GM18519 (cell line): ENCODE measurements around the gene MYL2.
"Not testable (repeated sequence)": the region's sequence is repeated elsewhere in the genome, so short reads cannot be mapped to it uniquely, and the experiment has no call there.

Source experiments
- ATAC-seq: cut with Tn5 transposase; IDR thresholded peaks from one replicate; pipeline ENCODE4 v1.9.1; 2021; ENCODE audit warnings: mild to moderate bottlenecking, moderate library complexity; ENCODE audit not compliant: unreplicated experiment, low FRiP score

Gene MYL2, protein sequence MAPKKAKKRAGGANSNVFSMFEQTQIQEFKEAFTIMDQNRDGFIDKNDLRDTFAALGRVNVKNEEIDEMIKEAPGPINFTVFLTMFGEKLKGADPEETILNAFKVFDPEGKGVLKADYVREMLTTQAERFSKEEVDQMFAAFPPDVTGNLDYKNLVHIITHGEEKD

DNA sequence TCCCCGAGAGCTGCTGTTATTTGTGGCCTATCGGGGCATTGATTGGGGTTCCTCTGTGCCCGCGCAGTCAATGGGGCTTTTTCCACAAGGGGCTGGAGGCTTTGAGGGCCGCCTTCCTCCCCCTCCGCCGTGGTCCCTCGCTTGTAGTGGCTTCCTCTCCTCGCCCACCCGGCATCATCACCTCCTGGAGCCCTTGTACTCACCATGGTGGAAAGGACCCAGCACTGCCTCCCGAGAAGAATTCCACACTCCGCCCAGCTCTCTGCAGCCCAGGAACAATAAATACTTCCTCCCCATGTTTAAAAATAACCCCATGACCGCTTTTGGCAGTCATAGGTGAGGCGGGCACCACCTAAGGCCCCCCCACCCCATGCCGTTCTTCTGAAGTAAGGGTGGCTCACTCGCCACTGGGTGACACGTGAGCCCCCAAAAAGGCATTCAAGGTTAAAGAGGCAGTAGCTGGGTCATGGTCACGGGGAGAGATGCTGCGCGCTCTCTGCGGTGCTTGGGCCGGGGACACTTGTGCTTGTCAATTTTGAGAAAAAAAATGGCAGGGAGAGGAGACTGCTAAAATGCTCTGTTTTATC lies at the start of gene MYL2:
MYL2 (minus strand) TSS at position 256 of the 587 bp plus-strand sequence; CDS start at position 206, 50 bp downstream.
- no peak for ATAC-seq

DNA sequence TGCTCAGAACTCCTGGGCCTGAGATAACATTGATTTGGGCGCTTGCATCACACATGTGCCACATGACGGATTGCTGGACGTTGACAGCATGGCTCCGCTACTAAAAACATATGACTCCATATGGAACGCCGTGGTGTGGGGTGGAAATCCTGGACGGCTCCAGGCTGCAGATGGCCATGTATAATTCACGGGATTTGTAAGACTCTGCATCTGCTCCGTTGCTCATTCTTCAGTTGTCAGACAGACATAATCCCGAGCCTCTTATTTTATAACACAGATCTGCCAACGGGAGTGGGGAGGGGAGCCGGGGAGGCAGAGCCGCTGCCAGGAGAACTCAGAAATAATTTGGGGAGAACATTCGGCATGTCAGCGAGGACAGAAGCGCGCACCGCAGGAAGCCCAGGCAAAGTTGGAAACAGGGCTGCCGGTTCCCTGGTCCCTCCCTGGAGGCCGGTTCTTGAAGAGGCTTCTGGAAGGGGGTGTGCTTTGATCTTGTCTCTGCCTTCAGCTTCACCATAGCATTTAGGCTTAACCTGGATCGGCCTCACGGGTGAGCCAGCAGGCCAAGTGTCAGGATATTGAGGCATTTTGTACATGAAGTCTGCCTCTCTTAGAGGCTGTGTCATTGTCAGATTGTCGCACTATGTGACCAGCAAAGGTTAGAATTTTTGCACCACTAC lies 45.8 kb upstream of the MYL2 start:
- ATAC-seq, result no peak

DNA sequence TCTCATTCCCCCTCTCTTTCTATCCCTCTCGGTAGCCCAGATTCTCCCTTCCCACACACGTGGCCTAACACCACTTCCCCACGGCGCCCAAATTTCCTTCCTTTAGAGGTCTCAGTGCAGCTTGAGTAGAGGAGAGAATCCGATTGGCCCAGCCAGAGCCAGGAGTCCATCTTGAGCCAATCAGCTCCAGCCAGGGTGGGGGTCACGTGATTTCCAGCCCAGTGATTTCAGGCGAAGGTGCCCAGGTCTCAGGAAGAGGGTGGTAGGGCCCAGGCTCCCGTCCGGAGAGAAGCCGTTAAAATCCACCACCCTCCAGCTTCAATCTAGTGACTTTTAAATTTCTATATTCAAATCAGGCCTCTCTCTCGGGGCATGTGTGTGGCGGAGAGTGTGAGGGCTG lies 45.2 kb upstream of the MYL2 start:
- no peak for ATAC-seq

DNA sequence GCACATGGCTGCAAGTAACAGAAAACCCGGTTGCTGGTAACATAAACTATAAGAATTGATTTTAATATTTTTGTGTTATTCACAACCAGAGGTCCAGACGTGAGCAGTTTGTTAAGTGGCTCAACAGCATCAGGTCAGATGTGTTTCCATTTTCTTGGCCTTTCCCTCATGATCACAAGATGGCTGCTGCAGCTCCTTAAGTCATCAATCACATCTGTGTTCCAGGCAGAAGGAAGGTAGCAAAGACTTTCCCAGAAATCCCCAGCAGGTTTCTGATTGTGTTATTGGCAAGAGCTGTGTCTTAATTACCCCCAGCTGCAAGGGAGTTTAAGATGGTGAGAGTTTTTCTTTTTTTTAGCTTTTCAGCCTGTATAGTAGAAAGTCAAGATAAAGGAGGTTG lies 40.4 kb upstream of the MYL2 start:
- no peak for ATAC-seq

DNA sequence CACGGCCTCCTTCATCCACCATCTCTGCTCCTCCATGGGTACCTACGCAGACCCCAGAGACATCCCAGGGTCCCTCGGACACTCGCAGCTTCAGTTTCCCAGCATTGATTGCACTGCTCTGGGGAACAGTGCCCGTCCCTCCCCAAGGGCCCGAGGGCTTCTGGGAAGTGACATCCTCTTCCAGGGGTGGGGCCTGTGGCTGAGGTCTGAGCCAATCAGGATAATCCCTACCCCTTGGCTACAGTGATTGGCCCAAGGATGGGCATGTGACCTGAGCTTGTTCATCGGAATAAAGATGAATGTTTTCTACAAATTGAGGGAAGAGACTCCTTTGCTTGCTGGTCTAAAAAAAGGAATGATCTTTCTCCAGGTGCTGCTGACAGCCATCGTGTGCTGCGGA lies 37.3 kb upstream of the MYL2 start:
- ATAC-seq, result no peak

DNA sequence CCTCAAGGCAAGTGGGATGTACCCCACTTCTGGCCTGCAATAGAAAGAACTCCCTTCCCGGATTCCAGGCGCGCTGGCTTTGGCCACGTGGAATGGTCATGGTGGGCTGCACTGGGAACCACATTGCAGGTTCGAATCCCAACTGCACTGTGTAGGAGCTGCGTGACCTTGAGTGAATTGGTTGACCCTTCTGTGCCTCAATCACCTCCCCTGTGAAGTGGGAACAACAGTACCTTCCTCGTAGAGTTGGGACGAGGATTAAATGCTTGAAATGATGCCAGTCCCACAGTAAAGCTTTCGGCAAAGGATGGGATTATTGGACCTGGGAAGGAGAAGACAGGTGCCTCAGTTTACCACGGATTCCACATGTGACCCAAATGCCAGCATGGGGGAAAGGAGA lies 36.8 kb upstream of the MYL2 start:
- ATAC-seq, result no peak

DNA sequence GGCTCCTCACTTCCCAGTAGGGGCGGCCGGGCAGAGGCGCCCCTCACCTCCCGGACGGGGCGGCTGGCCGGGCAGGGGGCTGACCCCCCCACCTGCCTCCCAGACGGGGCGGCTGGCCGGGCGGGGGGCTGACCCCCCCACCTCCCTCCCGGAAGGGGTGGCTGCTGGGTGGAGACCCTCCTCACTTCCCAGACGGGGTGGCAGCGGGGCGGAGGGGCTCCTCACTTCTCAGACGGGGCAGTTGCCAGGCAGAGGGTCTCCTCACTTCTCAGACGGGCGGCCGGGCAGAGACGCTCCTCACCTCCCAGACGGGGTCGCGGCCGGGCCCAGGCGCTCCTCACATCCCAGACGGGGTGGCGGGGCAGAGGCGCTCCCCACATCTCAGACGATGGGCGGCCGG lies 30.5 kb upstream of the MYL2 start:
- not testable (repeated sequence) for ATAC-seq

DNA sequence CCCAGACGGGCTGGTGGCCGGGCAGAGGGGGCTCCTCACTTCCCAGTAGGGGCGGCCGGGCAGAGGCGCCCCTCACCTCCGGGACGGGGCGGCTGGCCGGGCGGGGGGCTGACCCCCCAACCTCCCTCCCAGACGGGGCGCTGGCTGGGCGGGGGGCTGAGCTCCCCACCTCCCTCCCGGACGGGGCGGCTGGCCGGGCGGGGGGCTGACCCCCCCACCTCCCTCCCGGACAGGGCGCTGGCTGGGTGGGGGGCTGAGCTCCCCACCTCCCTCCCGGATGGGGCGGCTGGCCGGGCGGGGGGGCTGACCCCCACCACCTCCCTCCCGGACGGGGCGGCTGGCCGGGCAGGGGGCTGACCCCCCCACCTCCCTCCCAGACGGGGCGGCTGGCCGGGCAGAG lies 30.1 kb upstream of the MYL2 start:
- ATAC-seq, result not testable (repeated sequence)

DNA sequence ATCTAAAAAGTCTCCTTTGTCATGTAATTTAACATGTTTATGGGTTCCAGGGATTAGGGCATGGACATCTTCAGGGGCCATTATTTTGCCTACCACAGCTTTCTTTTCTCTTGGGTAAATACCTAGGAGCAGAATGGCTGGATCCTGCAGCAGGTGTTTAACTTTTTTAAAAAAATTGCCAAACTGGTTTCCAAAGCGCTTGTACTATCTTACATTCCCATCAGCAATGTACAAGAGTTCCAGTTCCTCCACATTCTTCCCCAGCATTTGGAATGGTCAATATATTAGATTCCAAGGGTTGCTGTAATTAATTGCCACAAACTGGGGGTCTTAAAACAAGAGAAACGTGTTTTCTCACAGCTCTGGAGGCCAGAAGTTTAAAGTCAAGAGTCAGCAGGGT lies 27.7 kb upstream of the MYL2 start:
- ATAC-seq, result no peak

DNA sequence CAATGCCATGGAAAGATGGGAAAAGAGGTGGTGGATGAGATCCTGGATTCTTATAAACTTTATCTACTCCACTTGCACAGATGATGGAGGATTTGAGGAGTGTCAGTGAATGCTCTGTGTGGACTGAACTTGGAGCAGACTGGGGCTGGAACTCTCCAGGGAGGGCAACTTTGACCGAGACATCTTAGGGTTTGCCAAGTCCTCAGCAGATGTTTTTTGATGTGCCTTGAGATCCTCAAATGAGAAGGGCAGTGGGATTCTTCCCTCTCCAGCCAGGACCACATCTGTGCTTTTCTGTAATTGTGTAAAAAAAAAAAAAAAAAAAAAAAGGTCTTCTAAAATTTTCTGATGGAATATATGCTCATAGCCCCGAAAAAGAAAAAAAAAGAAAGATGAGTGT lies 23.0 kb upstream of the MYL2 start:
- ATAC-seq, result no peak

DNA sequence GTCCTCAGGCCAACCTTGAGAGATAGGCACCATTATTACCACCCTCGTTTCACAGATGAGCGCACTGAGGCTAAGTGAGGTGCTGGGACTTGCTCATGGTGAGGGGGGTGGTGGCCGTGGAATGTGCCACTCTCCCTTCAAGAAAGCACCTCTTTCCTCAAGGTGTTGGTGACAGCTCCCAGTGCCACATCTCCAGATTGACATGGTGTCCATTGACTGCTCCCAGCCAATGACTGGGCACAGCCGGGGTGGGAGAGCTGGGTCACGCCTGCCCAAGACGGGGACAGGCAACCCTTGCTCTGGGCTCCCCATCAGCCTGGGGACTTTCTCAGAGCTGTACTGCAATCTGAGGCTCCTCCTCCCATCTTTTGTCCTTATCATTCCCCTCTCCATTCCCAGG lies 21.0 kb upstream of the MYL2 start:
- no peak for ATAC-seq

DNA sequence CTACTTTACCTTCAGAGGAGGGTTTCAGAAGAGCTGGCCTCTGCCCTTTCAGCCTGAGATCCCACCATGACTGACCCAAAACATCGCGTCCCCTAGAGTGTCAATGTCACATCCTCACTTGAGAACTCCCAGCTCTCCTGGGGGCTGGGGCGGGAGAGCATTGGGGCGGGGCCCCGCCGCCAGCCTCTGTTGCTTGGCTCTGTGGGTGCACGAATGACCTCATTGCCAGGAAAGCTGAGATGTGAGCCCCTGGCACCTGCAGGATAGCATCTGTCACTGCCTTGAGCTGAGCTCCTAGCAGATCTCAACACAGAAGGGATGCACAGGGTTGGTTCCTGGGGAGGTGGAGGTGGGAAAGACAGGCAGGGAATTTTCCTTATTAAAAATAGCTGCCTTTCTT lies 20.6 kb upstream of the MYL2 start:
- ATAC-seq, result no peak

DNA sequence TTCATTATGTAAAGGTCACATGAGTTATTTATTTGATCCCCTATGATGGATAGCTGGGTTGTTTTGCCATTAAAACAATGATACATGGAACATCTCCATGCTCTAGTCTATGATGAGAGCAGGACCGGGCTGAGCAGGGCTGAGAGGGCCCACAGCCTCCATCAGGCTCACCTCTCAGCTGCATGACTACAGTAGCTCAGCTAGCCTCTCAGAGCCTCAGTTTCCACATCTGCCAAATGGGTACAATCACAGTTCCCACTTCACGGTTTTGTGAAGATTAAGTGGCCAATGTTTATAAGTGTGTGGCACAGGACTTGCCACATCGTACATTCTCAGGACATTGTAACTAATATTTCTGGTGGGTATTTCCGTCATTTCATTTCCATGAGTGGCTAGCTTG lies 19.9 kb upstream of the MYL2 start:
- no peak for ATAC-seq

DNA sequence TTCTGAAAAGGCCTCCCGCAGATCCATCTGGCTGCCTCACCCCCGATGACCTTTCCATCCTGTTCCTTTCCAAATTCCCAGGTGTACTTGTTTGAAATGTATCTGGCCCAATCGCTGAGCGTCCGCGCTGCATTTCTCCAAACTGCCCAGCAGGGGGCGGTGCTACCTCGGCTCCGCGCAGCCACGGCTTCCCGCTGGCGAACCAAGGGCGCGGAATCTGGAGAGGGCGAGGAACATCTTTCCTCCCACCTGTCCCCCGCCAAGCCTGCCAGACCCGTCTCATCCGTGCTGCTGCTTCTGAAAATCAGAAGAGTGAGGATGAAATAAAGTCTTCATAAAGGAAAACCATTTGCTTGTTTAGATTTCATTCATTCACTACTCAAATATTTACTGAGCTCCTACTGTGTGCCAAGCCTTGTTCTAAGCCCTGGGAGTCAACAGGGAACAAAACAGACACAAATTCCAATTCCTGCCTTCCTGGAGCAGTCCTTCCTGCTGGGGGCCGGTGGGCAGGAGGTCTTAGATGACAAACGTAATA lies 16.8 kb upstream of the MYL2 start:
- no peak for ATAC-seq

DNA sequence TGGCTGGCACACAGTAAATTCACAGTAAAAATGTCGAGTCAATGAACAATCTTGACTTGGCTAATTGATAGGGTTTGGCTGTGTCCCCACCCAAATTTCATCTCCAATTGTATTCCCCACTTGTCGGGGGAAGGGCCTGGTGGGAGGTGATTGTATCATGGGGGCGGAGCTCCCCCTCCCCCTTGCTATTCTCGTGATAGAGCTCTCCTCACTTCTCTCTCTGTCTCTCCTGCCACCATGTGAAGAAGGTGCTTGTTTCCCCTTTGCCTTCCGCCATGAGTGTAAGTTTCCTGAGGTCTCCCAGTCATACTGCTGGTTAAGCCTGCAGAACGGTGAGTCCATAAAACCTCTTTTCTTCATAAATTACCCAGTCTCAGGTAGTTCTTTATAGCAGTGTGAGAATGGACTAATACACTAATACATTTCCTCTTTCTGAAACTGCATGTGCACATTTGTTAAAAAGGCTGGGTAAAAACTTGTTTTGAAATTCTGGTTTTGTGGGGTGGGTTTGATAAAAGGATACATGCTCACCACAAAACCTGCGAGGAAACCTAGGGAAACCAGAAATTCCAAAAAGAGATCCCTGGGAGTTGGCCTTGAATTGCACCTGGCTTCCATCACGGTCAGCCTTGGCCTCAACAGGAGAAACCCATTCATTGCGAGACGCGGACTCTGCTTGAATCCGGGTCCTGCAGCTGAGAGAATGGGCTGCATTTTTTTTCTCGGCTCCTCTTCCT lies 16.2 kb upstream of the MYL2 start:
- no peak for ATAC-seq

DNA sequence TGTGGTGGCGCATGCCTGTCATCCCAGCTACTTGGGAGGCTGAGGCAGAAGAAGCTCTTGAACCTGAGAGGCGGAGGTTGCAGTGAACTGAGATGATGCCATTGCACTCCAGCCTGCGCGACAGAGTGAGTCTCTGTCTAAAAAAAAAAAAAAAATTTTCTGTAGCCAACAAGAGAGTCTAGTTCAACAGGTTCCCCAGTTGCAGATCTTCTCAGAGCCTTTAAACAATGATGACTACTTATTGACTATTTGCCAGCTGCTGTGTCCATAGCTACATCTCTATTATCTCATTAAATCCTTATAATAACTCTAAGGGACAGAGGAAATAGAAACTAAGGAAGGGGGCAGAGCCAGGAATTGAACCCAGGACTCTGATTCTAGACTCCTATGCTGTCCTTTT lies 15.2 kb upstream of the MYL2 start:
- ATAC-seq, result no peak

DNA sequence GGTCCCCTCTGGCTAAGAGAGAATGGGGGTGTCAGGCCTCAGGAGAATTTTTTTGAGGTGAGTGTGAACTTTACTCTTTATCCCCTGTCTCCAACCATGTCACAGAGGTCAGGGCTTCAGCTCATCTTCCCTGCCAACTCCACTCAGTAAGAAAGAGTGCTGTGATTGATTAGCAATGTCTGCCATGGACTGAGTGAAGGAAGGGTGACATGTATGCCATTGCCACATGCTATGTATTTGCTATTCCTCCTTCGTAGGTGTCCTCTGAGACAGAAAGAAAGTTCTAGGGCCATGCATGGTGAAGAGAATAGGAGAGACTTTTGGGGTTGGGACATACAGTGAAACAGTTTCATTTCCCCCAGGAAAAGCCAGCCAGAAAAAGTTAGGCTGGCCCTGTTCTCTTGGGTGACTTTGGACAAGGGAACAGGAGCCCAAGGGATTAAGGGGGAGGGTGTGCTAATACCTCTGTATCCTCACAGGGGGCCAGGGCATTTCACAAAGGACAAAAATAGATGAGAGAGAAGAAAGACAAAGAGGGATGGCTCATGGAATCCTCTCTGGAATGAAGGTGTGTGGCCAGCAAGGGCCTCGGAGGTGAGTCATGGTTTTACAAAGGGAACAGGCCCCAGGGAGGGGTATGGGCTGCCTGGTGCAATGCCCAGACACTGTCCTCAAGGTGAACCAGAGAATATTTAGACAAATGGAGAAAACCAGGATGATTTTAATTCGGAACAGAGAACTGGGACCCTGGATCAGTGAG lies 13.9 kb upstream of the MYL2 start:
- ATAC-seq, result no peak

DNA sequence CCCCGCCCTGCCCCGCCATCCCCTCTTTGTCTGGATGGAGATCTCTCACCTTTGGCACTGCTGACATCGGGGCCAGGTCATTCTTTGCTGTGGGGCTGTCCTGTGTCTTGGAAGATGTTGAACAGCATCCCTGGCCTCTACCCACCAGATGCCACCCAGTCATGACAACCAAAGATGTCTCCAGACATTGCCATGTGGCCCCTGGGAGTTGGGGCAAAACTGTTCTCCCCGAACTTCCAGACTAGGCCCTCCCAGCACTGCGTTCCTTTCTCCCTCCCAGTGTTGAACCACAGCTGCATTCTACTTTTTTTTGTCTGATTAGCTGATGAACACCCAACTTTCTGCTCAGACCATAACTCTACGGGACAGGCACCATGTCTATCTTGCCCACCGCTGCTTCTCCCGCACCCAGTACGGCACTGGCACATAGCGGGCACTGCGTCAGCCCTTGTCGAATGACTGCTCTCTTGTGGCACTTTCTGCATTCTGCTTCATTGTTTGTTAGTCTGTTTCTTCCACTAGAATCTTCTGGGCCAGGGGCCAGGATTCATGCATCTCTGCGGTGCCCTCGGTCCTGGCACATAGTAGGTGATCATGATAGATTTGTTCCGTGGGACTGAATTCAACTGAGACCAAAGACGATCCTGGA lies 13.1 kb upstream of the MYL2 start:
- ATAC-seq, result no peak

DNA sequence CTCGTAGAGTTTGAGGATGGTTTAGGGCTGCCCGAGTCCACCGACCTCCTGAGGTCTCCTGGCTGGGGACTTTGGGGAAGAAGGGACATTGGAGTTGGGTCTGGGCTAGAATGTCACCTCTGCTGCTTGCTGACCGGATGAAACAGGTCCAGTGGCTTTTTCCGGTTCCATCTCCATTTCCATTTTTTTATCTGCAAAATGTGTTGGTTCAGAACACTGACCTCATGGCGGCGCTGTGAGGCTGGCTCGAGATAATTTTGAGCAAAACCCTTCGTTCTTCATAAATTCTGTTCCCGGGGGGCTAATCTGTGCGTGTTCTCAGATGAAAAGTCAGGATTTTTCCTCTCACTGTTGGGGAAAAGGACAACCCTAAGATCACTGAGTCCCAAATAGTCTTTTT lies 11.7 kb upstream of the MYL2 start:
- ATAC-seq, result no peak

DNA sequence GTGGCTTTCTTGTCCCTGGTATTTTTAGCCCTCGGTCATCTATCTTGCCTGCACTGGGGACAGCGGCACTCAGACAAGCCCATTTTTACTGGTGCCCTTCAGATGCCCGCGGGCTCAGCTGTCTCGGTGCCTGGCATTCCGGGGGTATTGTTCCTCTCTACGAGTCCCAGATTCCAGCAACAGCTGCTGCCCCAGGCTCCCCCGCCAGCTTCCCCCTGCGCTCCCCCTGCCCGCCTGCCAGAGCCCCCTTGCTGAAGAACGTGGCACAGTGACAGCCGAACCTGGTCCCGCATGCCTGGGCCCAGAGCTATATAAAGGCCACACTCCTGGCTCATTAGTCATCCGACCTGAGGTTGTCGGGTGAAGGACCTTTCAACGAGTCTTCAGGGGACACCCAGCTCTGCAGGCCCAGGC lies 10.9 kb upstream of the MYL2 start:
- no peak for ATAC-seq
